IMR-90 (cell line): Measurements from ENCODE around the gene IP6K3. TPM values are rescaled to one million over a fixed set of nuclear protein-coding genes. Genes with fewer than 3 reads are reported as not detected.

ENCODE experiments used
- ATAC-seq: fragments of 200-7000 bp; cut with Tn5 transposase; 2 replicates; pipeline ENCODE4 v1.9.1; 2020; ENCODE audit warnings: low read depth, mild to moderate bottlenecking, moderate library complexity
- BruUV-seq: library from RNA; stranded (reverse); fragments of 400-500 nt; replicated peaks from 2 replicates; lab custom pipeline; 2021; lab: Mats Ljungman, UMichigan
- CTCF ChIA-PET: fragments of 300-600 bp; formaldehyde crosslinking; extraction: SDS; loops from one replicate; lab custom pipeline; 2021; ENCODE audit warnings: antibody characterized with exemption; lab: Yijun Ruan, JAX
- POLR2A ChIA-PET: fragments of 300-600 bp; sonication (Branson Sonifier 250); formaldehyde crosslinking; loops from one replicate; lab custom pipeline; 2022; ENCODE audit warnings: antibody characterized with exemption; ENCODE audit not compliant: unreplicated experiment; lab: Charles Lee
- DNase-seq: peaks from one replicate; pipeline ENCODE4 v3.0.0; 2013
- H2AFZ ChIP-seq: replicated peaks from 2 replicates; pipeline ENCODE3; 2013; ENCODE audit warnings: low read length, mild to moderate bottlenecking; ENCODE audit not compliant: poor library complexity
- H2AK5ac ChIP-seq: 2 replicates; pipeline ENCODE4 v1.6.1; 2013; ENCODE audit warnings: low read depth, low read length, inconsistent platforms
- H2AK9ac ChIP-seq: replicated peaks from 2 replicates; pipeline ENCODE3; 2013; ENCODE audit warnings: mild to moderate bottlenecking, low read depth, low read length, moderate library complexity; ENCODE audit not compliant: poor library complexity
- H2BK120ac ChIP-seq: 2 replicates; pipeline ENCODE4 v1.6.1; 2013; ENCODE audit warnings: low read depth, low read length, inconsistent platforms
- H2BK15ac ChIP-seq: 3 replicates; pipeline ENCODE4 v1.6.1; 2013; ENCODE audit warnings: low read depth, low read length, inconsistent platforms
- H2BK20ac ChIP-seq: 2 replicates; pipeline ENCODE4 v1.6.1; 2013; ENCODE audit warnings: low read depth, mild to moderate bottlenecking, inconsistent platforms, low read length, moderate library complexity
- H2BK5ac ChIP-seq: 2 replicates; pipeline ENCODE4 v1.6.1; 2013; ENCODE audit warnings: mild to moderate bottlenecking, low read depth, low read length, inconsistent platforms; ENCODE audit not compliant: poor library complexity, severe bottlenecking
- H3K14ac ChIP-seq: replicated peaks from 2 replicates; pipeline ENCODE4 v1.6.1; 2013; ENCODE audit warnings: low read depth, low read length, inconsistent platforms
- H3K18ac ChIP-seq: 2 replicates; pipeline ENCODE4 v1.6.1; 2013; ENCODE audit warnings: low read depth, low read length, control low read depth
- H3K23ac ChIP-seq: 2 replicates; pipeline ENCODE4 v1.6.1; 2013; ENCODE audit warnings: low read depth, low read length, inconsistent platforms
- H3K27ac ChIP-seq: 2 replicates; pipeline ENCODE4 v1.5.1; 2013; ENCODE audit warnings: mild to moderate bottlenecking, control low read depth, low read length; ENCODE audit not compliant: insufficient read depth
- H3K27me3 ChIP-seq: 2 replicates; pipeline ENCODE4 v1.6.1; 2013; ENCODE audit warnings: low read length; ENCODE audit not compliant: control insufficient read depth, insufficient read depth
- H3K36me3 ChIP-seq: 2 replicates; pipeline ENCODE4 v1.6.1; 2013; ENCODE audit warnings: low read length, mixed read lengths; ENCODE audit not compliant: control insufficient read depth, insufficient read depth
- H3K4ac ChIP-seq: 2 replicates; pipeline ENCODE4 v1.6.1; 2013; ENCODE audit warnings: low read depth, low read length, inconsistent platforms
- H3K4me1 ChIP-seq: 2 replicates; pipeline ENCODE4 v1.6.1; 2013; ENCODE audit warnings: low read length, mixed read lengths; ENCODE audit not compliant: control insufficient read depth, insufficient read depth
- H3K4me2 ChIP-seq: 2 replicates; pipeline ENCODE4 v1.6.1; 2013; ENCODE audit warnings: low read depth, mild to moderate bottlenecking, control low read depth, low read length, moderate library complexity
- H3K4me3 ChIP-seq: 2 replicates; pipeline ENCODE4 v1.5.1; 2013; ENCODE audit warnings: low read depth, mild to moderate bottlenecking, control low read depth, low read length, moderate library complexity; ENCODE audit not compliant: insufficient read depth
- H3K56ac ChIP-seq: 2 replicates; pipeline ENCODE4 v1.6.1; 2013; ENCODE audit warnings: low read length, inconsistent platforms; ENCODE audit not compliant: insufficient read depth; ENCODE audit errors: extremely low read depth
- H3K79me1 ChIP-seq, 2 experiments: 2 replicates each; pipeline ENCODE4 v1.6.1; 2013; ENCODE audit warnings: low read length in 2 of 2, inconsistent platforms in 1 of 2, low read depth in 1 of 2
- H3K9ac ChIP-seq: 2 replicates; pipeline ENCODE4 v1.6.1; 2013; ENCODE audit warnings: low read depth, low read length, control low read depth
- H3K9me1 ChIP-seq: 2 replicates; pipeline ENCODE4 v1.6.1; 2013; ENCODE audit warnings: low read length, inconsistent platforms; ENCODE audit not compliant: insufficient read depth
- H3K9me3 ChIP-seq: 2 replicates; pipeline ENCODE4 v1.6.1; 2013; ENCODE audit warnings: low read length; ENCODE audit not compliant: control insufficient read depth, insufficient read depth
- H4K20me1 ChIP-seq: 2 replicates; pipeline ENCODE4 v1.6.1; 2013; ENCODE audit warnings: low read length, inconsistent platforms; ENCODE audit not compliant: insufficient read depth
- H4K5ac ChIP-seq: 2 replicates; pipeline ENCODE4 v1.6.1; 2013; ENCODE audit warnings: mild to moderate bottlenecking, low read depth, low read length, control low read depth
- H4K8ac ChIP-seq, 2 experiments: 2 replicates each; pipeline ENCODE4 v1.6.1; 2013; ENCODE audit warnings: low read depth in 2 of 2, low read length in 2 of 2, control low read depth in 1 of 2, inconsistent platforms in 1 of 2
- H4K91ac ChIP-seq: 2 replicates; pipeline ENCODE4 v1.6.1; 2013; ENCODE audit warnings: low read depth, low read length, inconsistent platforms; ENCODE audit not compliant: insufficient read depth
- BHLHE40 ChIP-seq: fragments of 150-350 bp; IDR thresholded peaks from 2 replicates; pipeline ENCODE4 v1.6.1; 2016; ENCODE audit warnings: mild to moderate bottlenecking, low read depth, low read length
- CHD1 ChIP-seq: IDR thresholded peaks from 2 replicates; pipeline ENCODE4 v1.6.1; 2012; ENCODE audit warnings: low read depth, low read length, improper control_type of control experiment
- CTCF ChIP-seq: conservative IDR thresholded peaks from 2 replicates; pipeline ENCODE4 v1.5.1; 2012; ENCODE audit warnings: mild to moderate bottlenecking, low read depth, low read length, improper control_type of control experiment
- MAFK ChIP-seq: IDR thresholded peaks from 2 replicates; pipeline ENCODE4 v1.6.1; 2012; ENCODE audit warnings: low read depth, low read length, improper control_type of control experiment
- MAZ ChIP-seq: IDR thresholded peaks from 2 replicates; pipeline ENCODE4 v1.6.1; 2012; ENCODE audit warnings: low read depth, mild to moderate bottlenecking, low read length, improper control_type of control experiment, moderate library complexity, borderline replicate concordance
- POLR2A ChIP-seq: IDR thresholded peaks from 2 replicates; pipeline ENCODE4 v1.6.1; 2012; ENCODE audit warnings: mild to moderate bottlenecking, low read depth, low read length
- RAD21 ChIP-seq: IDR thresholded peaks from 2 replicates; pipeline ENCODE4 v1.6.1; 2012; ENCODE audit warnings: low read length, improper control_type of control experiment
- RCOR1 ChIP-seq: IDR thresholded peaks from 2 replicates; pipeline ENCODE4 v1.6.1; 2012; ENCODE audit warnings: mild to moderate bottlenecking, low read length, improper control_type of control experiment; ENCODE audit not compliant: insufficient replicate concordance
- RFX5 ChIP-seq: IDR thresholded peaks from 2 replicates; pipeline ENCODE4 v1.8.0; 2012; ENCODE audit warnings: low read depth, mild to moderate bottlenecking, low read length, moderate library complexity
- SMC3 ChIP-seq: fragments of 150-350 bp; IDR thresholded peaks from 2 replicates; pipeline ENCODE4 v1.6.1; 2016; ENCODE audit warnings: low read depth, mild to moderate bottlenecking, antibody characterized with exemption, low read length, moderate library complexity
- USF2 ChIP-seq: fragments of 150-350 bp; IDR thresholded peaks from 2 replicates; pipeline ENCODE4 v1.6.1; 2017; ENCODE audit warnings: mild to moderate bottlenecking, antibody characterized with exemption, low read length, low read depth
- whole genome bisulfite sequencing, 2 experiments: methylation state at CpG; one replicate each; pipeline versions ENCODE4 v1.1.5 to v1.1.7; 2013; ENCODE audit warnings: missing lambda C conversion rate in 2 of 2; ENCODE audit not compliant: insufficient read length in 1 of 2; ENCODE audit errors: extremely low coverage in 2 of 2; 5-methylcytosine and 5-hydroxymethylcytosine counted together
- dilution Hi-C: fragments of 300-500 bp; cut with HindIII; formaldehyde crosslinking; loops from one replicate; pipeline ENCODE4 v1.14.3; 2018; ENCODE audit warnings: low sequenced_read_pairs; ENCODE audit not compliant: unreplicated experiment
- in situ Hi-C: fragments of 300-500 bp; cut with MboI; formaldehyde crosslinking; loops from 3 replicates; pipeline ENCODE4 v1.14.3; 2019; ENCODE audit warnings: low sequenced_read_pairs, inconsistent platforms, mixed read lengths
- intact Hi-C: fragments of 100-400 bp; cut with micrococcal nuclease; formaldehyde crosslinking; loops from 2 replicates; pipeline ENCODE4 v1.10.0; 2022
- polyA plus RNA-seq, 3 experiments: library from polyadenylated mRNA; depleted of rRNA; stranded (reverse); fragments of >200 nt; gene quantifications; 2 replicates each; pipeline ENCODE4 v1.2.3, GENCODE V29; 2012; ENCODE audit warnings: low replicate concordance in 1 of 3
- total RNA-seq: library from RNA; depleted of rRNA; stranded (reverse); fragments of >200 nt; gene quantifications from 2 replicates; pipeline ENCODE4 v1.2.3, GENCODE V29; 2012

The IP6K3 gene
- total and polyA plus RNA-seq, 2 of the 4 experiments (the other 2 are of a cell fraction): 0.18 to 0.51 TPM

- H2AK5ac ChIP-seq: no peak overlapping the region
- no peak overlapping the region for H4K91ac ChIP-seq
- TF ChIP-seq RAD21: no peak
- no peak for TF ChIP-seq CTCF
- no peak for TF ChIP-seq BHLHE40
- TF ChIP-seq MAFK: no peak
- no peak for TF ChIP-seq RCOR1
- no peak for TF ChIP-seq RFX5
- TF ChIP-seq POLR2A: no peak
- TF ChIP-seq CHD1: no peak
- TF ChIP-seq USF2: no peak
- no peak for TF ChIP-seq SMC3
- no peak for TF ChIP-seq MAZ
- no peak overlapping the region for H3K27ac ChIP-seq
- H2BK15ac ChIP-seq: no peak overlapping the region
- POLR2A ChIA-PET: no interaction called here
- CTCF ChIA-PET: interaction anchor here (0.6 kb wide), 1 partner anchor 209 kb away, joined by 4 read pairs; no protein-coding TSS in a partner anchor
- H3K79me1 ChIP-seq: peaks cover 17 to 39% of the 10 kb centered on the region in 2 experiments
- no peak overlapping the region for H2BK5ac ChIP-seq
- H3K4me1 ChIP-seq: peaks cover 7% of the 10 kb centered on the region
- no peak overlapping the region for H3K9ac ChIP-seq
- in situ Hi-C loops: loop anchor here (10.0 kb wide), 2 partner anchors 255 to 445 kb away; partner anchors contain the start of gene ZBTB9
- no peak overlapping the region for H3K18ac ChIP-seq
- WGBS, 2 experiments: 96% methylated on average over 5 of the region's 10 CpGs; no CpG with 5 or more reads in 1 of the 2 experiments
- BruUV-seq: no TSS peak
- no peak overlapping the region for H3K56ac ChIP-seq
- H3K27me3 ChIP-seq: peaks cover 4% of the 10 kb centered on the region; the same call in 1 of the 2 replicates
- no peak overlapping the region for H3K14ac ChIP-seq
- peaks cover 8% of the 10 kb centered on the region for H3K9me1 ChIP-seq
- dilution Hi-C loops: no loop called here
- H2AFZ ChIP-seq: no peak overlapping the region
- H3K9me3 ChIP-seq: no peaks in the 10 kb centered on the region
- no peak overlapping the region for H4K8ac ChIP-seq
- peaks cover 8% of the 10 kb centered on the region for H3K36me3 ChIP-seq
- no peak overlapping the region for H2BK20ac ChIP-seq
- DNase-seq: no peak
- H3K4me3 ChIP-seq: no peak overlapping the region
- H2BK120ac ChIP-seq: no peak overlapping the region
- H4K20me1 ChIP-seq: no peaks in the 10 kb centered on the region
- H3K4me2 ChIP-seq: no peak overlapping the region
- no peak overlapping the region for H2AK9ac ChIP-seq
- no peak overlapping the region for H4K5ac ChIP-seq
- intact Hi-C loops: loop anchor here (2.0 kb wide), 2 partner anchors 61 to 317 kb away; no protein-coding TSS in a partner anchor
- H3K4ac ChIP-seq: no peak overlapping the region
- no peak for ATAC-seq
- no peak overlapping the region for H3K23ac ChIP-seq
These were observed 37.0 kb downstream of the IP6K3 start for GRCh38 chr6:33709605-33710295.
